ENCODE data around the gene PTPRN2. TPM values are rescaled to one million over a fixed set of nuclear protein-coding genes. Genes with fewer than 3 reads are reported as not detected.

PTPRN2 gene
- total and polyA plus RNA-seq, 2 donors (not counting 3 experiments of a cell fraction or from before 2014, with no cell fraction given) = 0.62 to 0.88 TPM

GRCh38 chr7:157496416-157497275 is 1091.0 kb downstream of the PTPRN2 start:
- CTCF ChIA-PET = no interaction called here

More at GRCh38 chr7:157496416-157497275, 1091.0 kb downstream of the PTPRN2 start:
- Histone ChIP-seq H3K27me3 (ENCODE audit: control insufficient read depth in 2 of 2, insufficient read depth in 2 of 2, low read length in 2 of 2) (no peaks in the 10 kb centered on the region), H3K36me3 (ENCODE audit: control insufficient read depth in 2 of 2, extremely low read depth in 1 of 2, insufficient read depth in 2 of 2, low read length in 2 of 2) (no peaks in the 10 kb centered on the region), H4K20me1 (replicated peaks; ENCODE audit: control insufficient read depth, extremely low read depth, insufficient read depth, low read length) (no peaks in the 10 kb centered on the region), H3K4me2 (ENCODE audit: insufficient read depth, low read length) (no peak overlapping the region), H3K9me3 (replicated peaks; ENCODE audit: control insufficient read depth, insufficient read depth, low read length) (no peaks in the 10 kb centered on the region), H3K79me2 (ENCODE audit: control insufficient read depth, insufficient read depth, low read length) (no peaks in the 10 kb centered on the region), H2AFZ (ENCODE audit: low read depth, low read length) (no peak overlapping the region), H3K9me1 (replicated peaks; ENCODE audit: control insufficient read depth, extremely low read depth, insufficient read depth, low read length) (no peaks in the 10 kb centered on the region), H3K27ac (ENCODE audit: insufficient read depth, low read depth, low read length) (no peak overlapping the region), H3K4me3 (replicated peaks in 1 of 3; ENCODE audit: insufficient read depth in 1 of 3, low read depth in 1 of 3, low read length in 3 of 3) (no peak overlapping the region), H3K9ac (replicated peaks; ENCODE audit: extremely low read depth, insufficient read depth, low read length) (no peak overlapping the region), H3K4me1 (ENCODE audit: control insufficient read depth, extremely low read depth, insufficient read depth, low read length) (no peaks in the 10 kb centered on the region)
- FAIRE-seq (no peak), DNase-seq (ENCODE audit: low read depth, low spot score) (no peak)
- TF ChIP-seq FOS (IDR thresholded peaks at IDR 0.05; ENCODE audit: borderline replicate concordance, insufficient read depth, low read length) (no peak), JUN (IDR thresholded peaks at IDR 0.05; ENCODE audit: borderline replicate concordance, insufficient read depth, insufficient read length, low read depth) (no peak), MYC (IDR thresholded peaks at IDR 0.05; ENCODE audit: low read depth, low read length) (no peak), POLR2AphosphoS5 (IDR thresholded peaks at IDR 0.05; ENCODE audit: insufficient read depth, low read depth, low read length) (no peak), GATA2 (IDR thresholded peaks at IDR 0.05; ENCODE audit: insufficient read depth, insufficient read length, low read depth, low read length) (no peak), POLR2A (IDR thresholded peaks at IDR 0.05; ENCODE audit: low read depth, low read length) (no peak), EZH2 (IDR thresholded peaks at IDR 0.05; ENCODE audit: borderline replicate concordance, low read depth, low read length, severe bottlenecking) (no peak)
- TF ChIP-seq, protein P1, sequence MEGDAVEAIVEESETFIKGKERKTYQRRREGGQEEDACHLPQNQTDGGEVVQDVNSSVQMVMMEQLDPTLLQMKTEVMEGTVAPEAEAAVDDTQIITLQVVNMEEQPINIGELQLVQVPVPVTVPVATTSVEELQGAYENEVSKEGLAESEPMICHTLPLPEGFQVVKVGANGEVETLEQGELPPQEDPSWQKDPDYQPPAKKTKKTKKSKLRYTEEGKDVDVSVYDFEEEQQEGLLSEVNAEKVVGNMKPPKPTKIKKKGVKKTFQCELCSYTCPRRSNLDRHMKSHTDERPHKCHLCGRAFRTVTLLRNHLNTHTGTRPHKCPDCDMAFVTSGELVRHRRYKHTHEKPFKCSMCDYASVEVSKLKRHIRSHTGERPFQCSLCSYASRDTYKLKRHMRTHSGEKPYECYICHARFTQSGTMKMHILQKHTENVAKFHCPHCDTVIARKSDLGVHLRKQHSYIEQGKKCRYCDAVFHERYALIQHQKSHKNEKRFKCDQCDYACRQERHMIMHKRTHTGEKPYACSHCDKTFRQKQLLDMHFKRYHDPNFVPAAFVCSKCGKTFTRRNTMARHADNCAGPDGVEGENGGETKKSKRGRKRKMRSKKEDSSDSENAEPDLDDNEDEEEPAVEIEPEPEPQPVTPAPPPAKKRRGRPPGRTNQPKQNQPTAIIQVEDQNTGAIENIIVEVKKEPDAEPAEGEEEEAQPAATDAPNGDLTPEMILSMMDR (IDR thresholded peaks at IDR 0.05; ENCODE audit: extremely low read depth in 1 of 2, insufficient read depth in 1 of 2, low read depth in 1 of 2, low read length in 2 of 2) = no peak
- TF ChIP-seq, protein P2, sequence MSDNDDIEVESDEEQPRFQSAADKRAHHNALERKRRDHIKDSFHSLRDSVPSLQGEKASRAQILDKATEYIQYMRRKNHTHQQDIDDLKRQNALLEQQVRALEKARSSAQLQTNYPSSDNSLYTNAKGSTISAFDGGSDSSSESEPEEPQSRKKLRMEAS (IDR thresholded peaks at IDR 0.05; ENCODE audit: insufficient read depth, insufficient read length) = no peak
- dilution Hi-C loops (cut with MboI; ENCODE audit: extremely low pct_ligation_motif_present, low sequenced_read_pairs) (no loop called here), intact Hi-C loops (cut with micrococcal nuclease) (no loop called here)
- POLR2A ChIA-PET = no interaction called here
- no TSS peak for BruUV-seq (replicated peaks)

All from endothelial cell of umbilical vein (primary cell).